K562 (cell line): ENCODE results near the gene UPK2. TPM values are rescaled to one million over a fixed set of nuclear protein-coding genes. Genes with fewer than 3 reads are reported as not detected.

ENCODE experiments used
- CHD1 ChIP-seq: fragments of 200-600 bp; sonication (generic); IDR thresholded peaks from one replicate; pipeline ENCODE4 v1.6.1; 2012; ENCODE audit warnings: mild to moderate bottlenecking, moderate library complexity, low read length, inconsistent platforms
- DMBX1 ChIP-seq: fragments of 250-450 bp; sonication (Bioruptor Pico); IDR thresholded peaks from 2 replicates; pipeline ENCODE4 v1.8.0; 2022; ENCODE audit warnings: inconsistent platforms, mild to moderate bottlenecking, moderate library complexity, borderline replicate concordance
- KAT7 ChIP-seq: sonication (generic); formaldehyde crosslinking; IDR thresholded peaks from 2 replicates; pipeline ENCODE4 v1.8.0; 2022; ENCODE audit warnings: missing genetic modification reagents, mild to moderate bottlenecking, borderline replicate concordance
- MEIS2 ChIP-seq: fragments of 450-650 bp; IDR thresholded peaks from 2 replicates; pipeline ENCODE4 v1.6.1; 2014; ENCODE audit warnings: mild to moderate bottlenecking; ENCODE audit not compliant: partially characterized antibody
- MNT ChIP-seq, 2 experiments: fragments of 450-650 bp; conservative IDR thresholded peaks; 2 replicates each; pipeline ENCODE4 v1.6.1; 2017; ENCODE audit warnings: mild to moderate bottlenecking in 2 of 2, moderate library complexity in 2 of 2
- NFRKB ChIP-seq: fragments of 450-650 bp; IDR thresholded peaks from 2 replicates; pipeline ENCODE4 v1.6.1; 2016; ENCODE audit warnings: low read depth
- OTX1 ChIP-seq: fragments of 450-650 bp; formaldehyde crosslinking; IDR thresholded peaks from 2 replicates; pipeline ENCODE4 v1.4.0; 2022; ENCODE audit warnings: mild to moderate bottlenecking
- PBX2 ChIP-seq, 2 experiments: IDR thresholded peaks in 1 of 2; conservative IDR thresholded peaks in 1 of 2; 2 replicates each; pipeline ENCODE4 v1.6.1; 2016; ENCODE audit warnings: low read depth in 2 of 2, mild to moderate bottlenecking in 1 of 2, missing compliant biosample characterization in 1 of 2, missing genetic modification characterization in 1 of 2, moderate library complexity in 1 of 2
- SIN3A ChIP-seq, 2 experiments: fragments of 150-350 bp in 1 of 2; IDR thresholded peaks; 2 replicates each; pipeline ENCODE4 v1.6.1; 2011 to 2016; ENCODE audit warnings: borderline replicate concordance in 2 of 2, low read depth in 2 of 2, low read length in 2 of 2, mild to moderate bottlenecking in 2 of 2, moderate library complexity in 2 of 2; ENCODE audit not compliant: control insufficient read depth in 1 of 2
- SMARCE1 ChIP-seq: fragments of 450-650 bp; IDR thresholded peaks from 2 replicates; pipeline ENCODE4 v1.7.1; 2016; ENCODE audit warnings: mild to moderate bottlenecking
- SREBF1 ChIP-seq: fragments of 150-350 bp; IDR thresholded peaks from 2 replicates; pipeline ENCODE4 v1.6.1; 2014; ENCODE audit warnings: antibody characterized with exemption, low read depth, low read length, borderline replicate concordance
- TAL1 ChIP-seq: fragments of 450-650 bp; IDR thresholded peaks from 2 replicates; pipeline ENCODE4 v1.6.1; 2016; ENCODE audit warnings: mild to moderate bottlenecking
- TBP ChIP-seq: optimal IDR thresholded peaks from 2 replicates; pipeline ENCODE3; 2011; ENCODE audit warnings: low read depth, low read length, improper control_type of control experiment
- THRB ChIP-seq: fragments of 450-650 bp; formaldehyde crosslinking; conservative IDR thresholded peaks from 2 replicates; pipeline ENCODE4 v1.4.0; 2022; ENCODE audit warnings: mild to moderate bottlenecking, missing genetic modification characterization
- ZNF124 ChIP-seq: sonication (generic); formaldehyde crosslinking; IDR thresholded peaks from 2 replicates; pipeline ENCODE4 v1.8.1; 2022; ENCODE audit warnings: missing genetic modification reagents
- ZNF384 ChIP-seq: IDR thresholded peaks from 2 replicates; pipeline ENCODE4 v1.6.1; 2012; ENCODE audit warnings: low read depth, low read length, improper control_type of control experiment
- ZNF551 ChIP-seq: fragments of 250-450 bp; sonication (Bioruptor Pico); IDR thresholded peaks from 2 replicates; pipeline ENCODE4 v1.5.0; 2021; ENCODE audit warnings: mild to moderate bottlenecking, moderate library complexity
- polyA plus RNA-seq, 8 experiments: library from polyadenylated mRNA; depleted of rRNA in 4 of 8; stranded (reverse) in 5 of 8; unstranded in 3 of 8; fragments of >200 nt; fragmentation: Nextera tagmentation in 2 of 8; fragmentation: Illumina TruSeq in 1 of 8; extraction: Ambion mirVana in 2 of 8; extraction: Trizol in 1 of 8; gene quantifications; 2 replicates each; pipeline versions ENCODE4 v1.2.1 to v1.2.3, GENCODE V29; 2011 to 2014; ENCODE audit warnings: inconsistent platforms in 1 of 8, missing spikeins in 1 of 8
- total RNA-seq, 7 experiments: library from RNA; depleted of rRNA in 6 of 7; stranded (reverse); fragments of >200 nt in 6 of 7; fragmentation: Illumina TruSeq in 2 of 7; extraction: Trizol in 2 of 7; gene quantifications; 2 replicates each; pipeline versions ENCODE4 v1.2.1 to v1.2.3, GENCODE V29; 2011 to 2021; ENCODE audit warnings: low replicate concordance in 1 of 7

The UPK2 gene
- total and polyA plus RNA-seq, 9 of the 15 experiments (the other 6 are each of a cell fraction or from before 2014, with no cell fraction given), result not detected

GRCh38 chr11:118996926-118997626, 41.0 kb downstream of the UPK2 start (continued):
- TF ChIP-seq PBX2 (CRISPR knock-in tag; IDR thresholded peaks at IDR 0.05; ENCODE audit: low read depth) (no peak), PBX2 (tag; conservative IDR thresholded peaks at IDR 0.05; ENCODE audit: low read depth) (0 out of 2 replicates have a peak, but pooled peaks have one; percentile 12), CHD1 (peak; percentile 19), MNT (conservative IDR thresholded peaks at IDR 0.05) (0 out of 4 replicates have a peak, but pooled peaks of 1 of the 2 experiments have one; percentile 8), SMARCE1 (0 out of 2 replicates have a peak, but pooled peaks have one; percentile 7), SIN3A (IDR thresholded peaks at IDR 0.05; ENCODE audit: borderline replicate concordance in 2 of 2, control insufficient read depth in 1 of 2, low read depth in 2 of 2, low read length in 2 of 2) (peak in 1 of 2 experiments; percentile 24; a peak in 1 of 4 replicates), DMBX1 (CRISPR knock-in tag) (no peak), ZNF384 (0 out of 2 replicates have a peak, but pooled peaks have one; percentile 7), OTX1 (CRISPR knock-in tag) (no peak), NFRKB (0 out of 2 replicates have a peak, but pooled peaks have one; percentile 57), THRB (CRISPR knock-in tag) (no peak), KAT7 (no peak), ZNF124 (no peak), SREBF1 (no peak), MEIS2 (peak; percentile 13), TBP (no peak), TAL1 (no peak), ZNF551 (CRISPR knock-in tag) (no peak)
